HUES6 (cell line): ENCODE data around the gene UGT2B7.
"Not testable (repeated sequence)": the region's sequence is repeated elsewhere in the genome, so short reads cannot be mapped to it uniquely, and the experiment has no call there.

ENCODE experiments used
- H3K27ac ChIP-seq: 2 replicates; pipeline ENCODE4 v1.7.0; 2013; ENCODE audit warnings: low read depth, mild to moderate bottlenecking, low read length, inconsistent platforms
- H3K27me3 ChIP-seq: 2 replicates; pipeline ENCODE4 v1.6.1; 2013; ENCODE audit warnings: low read length; ENCODE audit not compliant: control insufficient read depth, insufficient read depth
- H3K36me3 ChIP-seq: 2 replicates; pipeline ENCODE4 v1.6.1; 2013; ENCODE audit warnings: low read length; ENCODE audit not compliant: control insufficient read depth, insufficient read depth
- H3K4me1 ChIP-seq: 2 replicates; pipeline ENCODE4 v1.6.1; 2013; ENCODE audit warnings: low read length; ENCODE audit not compliant: control insufficient read depth, insufficient read depth
- H3K4me3 ChIP-seq: 2 replicates; pipeline ENCODE4 v1.5.1; 2013; ENCODE audit warnings: low read depth, low read length
- H3K9ac ChIP-seq: one replicate; pipeline ENCODE4 v1.6.1; 2013; ENCODE audit warnings: mild to moderate bottlenecking, low read length
- H3K9me3 ChIP-seq: 2 replicates; pipeline ENCODE4 v1.6.1; 2013; ENCODE audit warnings: low read depth, low read length; ENCODE audit not compliant: control insufficient read depth, insufficient read depth

UGT2B7 gene

DNA sequence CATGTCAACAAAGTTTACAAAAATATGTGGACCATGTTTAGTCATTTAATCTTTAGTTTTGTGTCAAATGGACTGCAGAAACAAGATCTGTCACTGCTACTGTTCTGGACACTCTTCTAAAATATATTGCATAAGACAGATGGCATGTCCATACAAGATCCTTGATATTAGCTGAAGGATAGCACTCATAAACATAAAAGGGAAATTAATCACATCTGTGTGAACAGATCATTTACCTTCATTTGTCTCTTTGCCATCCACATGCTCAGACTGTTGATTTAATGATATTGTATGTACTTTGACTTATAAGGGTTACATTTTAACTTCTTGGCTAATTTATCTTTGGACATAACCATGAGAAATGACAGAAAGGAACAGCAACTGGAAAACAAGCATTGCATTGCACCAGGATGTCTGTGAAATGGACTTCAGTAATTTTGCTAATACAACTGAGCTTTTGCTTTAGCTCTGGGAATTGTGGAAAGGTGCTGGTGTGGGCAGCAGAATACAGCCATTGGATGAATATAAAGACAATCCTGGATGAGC, at the start of gene UGT2B7:
UGT2B7 (plus strand) TSS at position 364 of the 546 bp plus-strand sequence; CDS start at position 411, 47 bp downstream.
- Histone ChIP-seq H3K27me3 (no peaks in the 10 kb centered on the region), H3K27ac (no peak within 1 kb of the TSS), H3K36me3 (no peaks in the 10 kb centered on the region), H3K9ac (no peak within 1 kb of the TSS), H3K9me3 (no peaks in the 10 kb centered on the region), H3K4me3 (no peak within 1 kb of the TSS), H3K4me1 (no peaks in the 10 kb centered on the region)

DNA sequence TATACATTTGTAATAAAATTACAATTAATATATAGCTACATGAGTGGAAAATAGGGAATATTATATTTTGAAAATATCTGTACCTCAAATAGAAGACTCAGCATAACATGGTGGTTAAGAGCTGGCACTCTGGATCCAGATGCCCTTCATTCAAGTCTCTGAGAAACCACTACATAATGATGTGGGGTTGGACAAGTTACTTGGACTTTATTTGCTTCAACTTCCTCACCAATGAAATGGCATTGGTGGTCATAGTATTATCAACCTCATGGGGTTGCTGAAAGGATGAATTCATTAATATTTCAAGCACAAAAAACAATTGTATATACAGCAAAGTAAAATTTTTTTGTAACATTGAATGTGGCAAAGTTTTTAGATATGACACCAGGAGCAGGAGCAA, 46.4 kb upstream of the UGT2B7 start:
- H3K4me3 ChIP-seq = no peak overlapping the region
- peaks cover 7% of the 10 kb centered on the region for H3K4me1 ChIP-seq

DNA sequence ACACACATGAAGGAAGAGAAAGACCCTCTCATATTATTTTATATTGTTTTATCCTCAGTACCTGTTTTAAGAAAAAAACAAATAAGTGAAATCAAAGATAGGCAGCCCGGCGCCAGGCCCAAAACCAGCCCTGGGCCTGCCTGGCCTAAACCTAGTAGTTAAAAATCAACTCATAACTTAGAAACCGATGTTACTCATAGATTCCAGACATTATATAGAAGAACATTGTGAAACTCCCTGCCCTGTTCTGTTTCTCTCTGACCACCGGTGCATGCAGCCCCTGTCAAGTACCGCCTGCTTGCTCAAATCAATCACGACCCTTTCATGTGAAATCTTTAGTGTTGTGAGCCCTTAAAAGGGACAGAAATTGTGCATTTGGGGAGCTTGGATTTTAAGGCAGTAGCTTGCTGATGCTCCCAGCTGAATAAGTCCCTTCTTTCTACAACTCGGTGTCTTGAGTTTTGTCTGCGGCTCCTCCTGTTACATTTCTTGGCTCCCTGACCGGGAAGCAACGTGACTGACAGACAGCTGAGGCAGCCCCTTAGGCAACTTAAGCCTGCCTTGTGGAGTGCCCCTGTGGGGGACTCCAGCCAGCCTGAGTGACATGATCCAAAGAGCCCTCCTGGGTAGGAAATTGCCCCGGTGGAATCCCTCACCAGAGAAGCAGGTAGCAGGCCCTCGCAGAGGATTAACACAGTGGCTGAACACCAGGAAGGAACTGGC, 45.3 kb upstream of the UGT2B7 start:
- not testable (repeated sequence) for H3K27ac ChIP-seq, H3K9ac ChIP-seq, H3K4me1 ChIP-seq, H3K36me3 ChIP-seq, H3K9me3 ChIP-seq, H3K27me3 ChIP-seq, H3K4me3 ChIP-seq

More for the DNA sequence above, 46.4 kb upstream of the UGT2B7 start:
- Histone ChIP-seq H3K27me3 (no peaks in the 10 kb centered on the region), H3K9me3 (no peaks in the 10 kb centered on the region), H3K27ac (no peak overlapping the region), H3K9ac (no peak overlapping the region), H3K36me3 (no peaks in the 10 kb centered on the region)

DNA sequence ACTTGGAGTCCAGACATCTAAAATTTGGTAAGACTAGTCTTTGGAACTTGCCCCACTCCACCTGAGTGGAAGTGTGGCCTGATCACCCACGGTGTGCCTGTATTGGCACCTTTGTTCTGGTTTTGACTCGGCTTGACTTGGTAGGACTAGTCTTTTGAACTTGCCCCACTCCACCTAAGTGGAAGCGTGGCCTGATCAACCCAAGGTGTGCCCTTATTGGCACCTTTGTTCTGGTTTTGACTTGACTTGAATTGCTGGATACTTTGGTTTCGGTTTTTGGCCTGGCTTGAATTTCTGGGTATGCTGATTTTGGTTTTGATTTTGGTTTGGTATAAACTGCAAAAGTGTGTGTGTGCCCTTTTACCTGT, 44.7 kb upstream of the UGT2B7 start:
- no peaks in the 10 kb centered on the region for H3K36me3 ChIP-seq
- no peak overlapping the region for H3K9ac ChIP-seq
- H3K9me3 ChIP-seq = no peaks in the 10 kb centered on the region
- H3K4me1 ChIP-seq = peaks cover 7% of the 10 kb centered on the region
- H3K27ac ChIP-seq = no peak overlapping the region
- H3K27me3 ChIP-seq = no peaks in the 10 kb centered on the region
- no peak overlapping the region for H3K4me3 ChIP-seq

DNA sequence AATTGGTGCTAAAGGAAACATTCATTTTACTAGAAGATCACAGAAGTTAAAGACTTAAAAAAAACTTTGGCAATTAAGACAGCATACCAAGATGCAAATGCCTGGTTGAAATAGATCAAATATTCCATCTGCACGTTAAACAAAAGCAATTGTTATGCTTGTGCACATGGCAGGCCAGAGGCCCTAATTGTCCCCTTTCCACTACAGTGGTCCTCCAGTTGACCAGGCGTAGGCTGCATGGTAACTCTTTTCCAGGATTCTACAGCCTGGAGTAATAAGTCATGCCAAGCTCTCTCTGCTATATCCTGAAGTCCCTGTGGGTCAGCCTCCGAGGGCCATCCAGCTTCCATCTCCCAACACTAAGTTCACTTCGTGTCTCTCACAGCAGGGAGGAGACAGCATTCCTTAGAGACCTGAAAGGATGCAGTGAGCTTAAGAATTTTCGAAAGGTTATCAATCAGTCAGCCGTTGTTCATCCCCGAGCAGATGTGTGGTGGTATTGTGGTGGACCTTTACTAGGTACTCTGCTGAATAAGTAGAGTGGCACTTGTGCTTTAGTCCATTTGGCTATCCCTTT, 42.9 kb upstream of the UGT2B7 start:
- not testable (repeated sequence) for H3K36me3 ChIP-seq, H3K27me3 ChIP-seq, H3K9ac ChIP-seq, H3K9me3 ChIP-seq, H3K4me3 ChIP-seq, H3K27ac ChIP-seq
- peaks cover 18% of the 10 kb centered on the region for H3K4me1 ChIP-seq

DNA sequence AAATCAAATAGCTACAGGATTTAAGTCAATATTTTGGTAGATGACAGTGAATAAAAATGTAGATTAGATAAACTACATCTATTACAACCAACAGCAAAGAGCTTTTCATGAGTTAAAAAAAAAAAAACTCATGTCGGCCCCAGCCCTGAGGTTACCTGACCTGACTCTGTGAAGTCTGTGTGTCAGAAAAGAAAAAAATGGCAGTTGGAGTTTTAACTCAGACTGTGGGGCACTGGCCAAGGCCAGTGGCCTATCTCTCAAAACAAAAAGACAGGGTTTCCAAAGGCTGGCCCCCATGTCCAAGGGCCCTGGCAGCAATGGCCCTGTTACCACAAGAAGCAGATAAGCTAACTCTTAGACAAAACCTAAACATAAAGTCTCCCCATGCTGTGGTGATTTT, 42.2 kb upstream of the UGT2B7 start:
- H3K4me3 ChIP-seq, H3K36me3 ChIP-seq, H3K9ac ChIP-seq, H3K9me3 ChIP-seq, H3K27ac ChIP-seq, H3K27me3 ChIP-seq: not testable (repeated sequence)
- peaks cover 23% of the 10 kb centered on the region for H3K4me1 ChIP-seq

DNA sequence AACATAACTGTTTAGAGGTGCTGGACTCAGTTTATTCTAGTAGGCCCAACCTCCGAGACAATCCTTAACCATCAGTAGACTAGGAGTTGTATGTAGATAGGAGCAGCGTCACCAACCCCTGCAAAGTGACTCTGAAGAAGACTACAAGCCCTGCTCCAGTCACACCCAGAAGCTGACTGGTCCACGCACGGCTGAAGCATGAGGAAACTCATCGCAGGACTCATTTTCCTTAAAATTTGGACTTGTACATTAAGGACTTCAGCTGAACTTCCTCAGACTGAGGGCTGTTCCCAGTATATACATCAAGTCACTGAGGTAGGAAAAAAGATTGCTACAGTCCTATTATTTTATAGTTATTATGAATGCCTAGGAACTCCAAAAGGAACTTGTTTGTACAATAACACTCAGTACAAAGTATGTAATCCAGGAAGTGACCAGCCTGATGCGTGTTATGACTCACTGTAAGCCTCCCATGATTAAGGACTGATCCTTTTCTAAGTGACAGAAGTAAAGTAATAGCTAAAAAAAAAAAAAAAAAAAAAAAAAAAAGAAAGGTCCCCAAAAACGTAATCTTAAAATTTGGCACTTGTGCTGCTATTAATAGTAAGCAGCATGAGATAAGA, 41.6 kb upstream of the UGT2B7 start:
- Histone ChIP-seq H3K4me1 (peaks cover 23% of the 10 kb centered on the region), H3K36me3 (no peaks in the 10 kb centered on the region), H3K9me3 (no peaks in the 10 kb centered on the region), H3K4me3 (no peak overlapping the region), H3K9ac (no peak overlapping the region), H3K27ac (no peak overlapping the region), H3K27me3 (no peaks in the 10 kb centered on the region)

DNA sequence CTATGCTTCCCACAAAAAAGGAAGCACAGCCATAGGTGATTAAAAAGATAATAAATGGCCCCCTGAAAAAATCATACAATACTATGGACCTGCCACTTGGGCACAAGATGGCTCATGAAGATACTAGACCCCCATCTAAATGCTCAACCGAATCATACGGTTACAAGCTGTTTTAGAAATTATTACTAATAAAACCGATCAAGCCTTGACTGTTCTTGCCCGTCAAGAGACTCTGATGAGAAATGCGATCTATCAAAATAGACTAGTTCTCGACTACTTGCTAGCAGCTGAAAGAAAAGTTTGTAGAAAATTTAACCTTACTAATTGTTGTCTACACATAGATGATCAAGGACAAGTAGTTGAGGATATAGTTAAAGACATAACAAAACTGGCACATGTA, 40.1 kb upstream of the UGT2B7 start:
- H3K27me3 ChIP-seq = no peaks in the 10 kb centered on the region
- H3K36me3 ChIP-seq = no peaks in the 10 kb centered on the region
- H3K9ac ChIP-seq = no peak overlapping the region
- H3K9me3 ChIP-seq = no peaks in the 10 kb centered on the region
- H3K27ac ChIP-seq = no peak overlapping the region
- H3K4me1 ChIP-seq = peaks cover 22% of the 10 kb centered on the region
- H3K4me3 ChIP-seq = no peak overlapping the region

DNA sequence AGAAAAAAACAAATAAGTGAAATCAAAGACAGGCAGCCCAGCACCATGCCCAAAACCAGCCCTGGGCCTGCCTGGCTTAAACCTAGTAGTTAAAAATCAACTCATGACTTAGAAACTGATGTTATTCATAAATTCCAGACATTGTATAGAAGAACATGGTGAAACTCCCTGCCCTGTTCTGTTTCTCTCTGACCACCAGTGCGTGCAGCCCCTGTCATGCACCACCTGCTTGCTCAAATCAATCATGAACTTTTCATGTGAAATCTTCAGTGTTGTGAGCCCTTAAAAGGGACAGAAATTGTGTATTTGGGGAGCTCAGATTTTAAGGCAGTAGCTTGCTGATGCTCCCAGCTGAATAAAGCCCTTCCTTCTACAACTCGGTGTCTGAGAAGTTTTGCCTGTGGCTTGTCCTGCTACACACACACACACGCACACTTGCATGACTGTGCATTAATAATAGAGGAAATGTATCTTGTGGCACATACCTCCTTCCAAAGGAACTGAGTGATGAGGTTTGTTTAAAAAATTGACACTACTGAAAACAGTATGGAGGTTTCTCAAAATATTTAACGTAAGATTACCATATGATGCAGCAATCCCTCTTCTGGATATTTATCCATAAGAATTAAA, 39.2 kb upstream of the UGT2B7 start:
- peaks cover 17% of the 10 kb centered on the region for H3K4me1 ChIP-seq
- H3K27ac ChIP-seq = no peak overlapping the region
- H3K9me3 ChIP-seq = no peaks in the 10 kb centered on the region
- H3K4me3 ChIP-seq = no peak overlapping the region
- no peak overlapping the region for H3K9ac ChIP-seq
- H3K36me3 ChIP-seq = no peaks in the 10 kb centered on the region
- H3K27me3 ChIP-seq = no peaks in the 10 kb centered on the region

DNA sequence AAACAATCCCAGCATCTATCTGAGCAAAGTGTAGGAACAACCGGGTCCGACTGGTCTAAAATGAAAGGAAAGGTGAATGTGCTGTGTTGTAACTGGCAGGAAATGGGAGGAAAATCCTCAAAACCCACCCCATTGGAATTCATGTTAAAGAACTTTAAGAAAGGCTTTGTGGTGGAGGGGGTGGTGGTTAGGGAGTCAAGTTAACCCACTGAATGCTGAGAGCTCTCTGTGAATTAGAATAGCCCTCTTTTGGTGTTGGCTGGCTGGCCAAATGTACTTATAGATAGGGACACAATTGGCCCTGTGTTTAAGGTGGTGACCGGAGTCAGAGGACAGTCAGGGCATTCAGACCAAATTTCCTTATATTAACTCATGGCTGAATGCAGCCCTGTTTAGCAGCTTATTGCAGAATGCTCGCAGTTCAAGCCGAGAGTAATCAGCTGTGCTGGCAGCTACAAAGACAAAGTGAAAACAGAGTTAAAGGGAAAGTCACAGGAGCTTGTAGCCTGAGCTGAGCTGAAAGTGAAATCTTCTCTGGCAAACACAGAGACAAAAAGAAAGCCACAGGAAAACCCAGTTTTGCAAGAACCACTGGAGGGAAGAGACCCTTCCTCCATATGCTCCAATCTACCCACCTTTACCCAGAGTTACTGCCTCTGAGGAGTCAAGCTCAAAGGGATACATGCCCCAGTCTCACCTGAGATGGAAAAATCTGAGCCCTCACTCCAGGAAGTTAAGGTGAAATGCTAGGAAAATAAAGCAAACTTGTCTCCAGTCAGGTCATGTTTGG, 38.5 kb upstream of the UGT2B7 start:
- Histone ChIP-seq H3K9ac (no peak overlapping the region), H3K9me3 (no peaks in the 10 kb centered on the region), H3K27me3 (no peaks in the 10 kb centered on the region), H3K36me3 (no peaks in the 10 kb centered on the region), H3K4me1 (peaks cover 17% of the 10 kb centered on the region), H3K27ac (no peak overlapping the region), H3K4me3 (no peak overlapping the region)
